RWPE1 (cell line): ENCODE results near the gene SFRP2.
A peak's percentile ranks its signal among the peaks of the same experiment; 100 is the strongest.

ENCODE experiments used
- CTCF ChIA-PET: fragments of 350-600 bp; sonication (Branson Sonifier 250); formaldehyde crosslinking; extraction: SDS; loops from one replicate; lab custom pipeline; 2021; lab: Yijun Ruan, JAX
- POLR2A ChIA-PET: fragments of 400-600 bp; formaldehyde crosslinking; extraction: SDS; loops from one replicate; lab custom pipeline; 2020; ENCODE audit warnings: antibody characterized with exemption; ENCODE audit not compliant: low non-redundant PET; lab: Yijun Ruan, JAX
- DNase-seq: peaks from one replicate; pipeline ENCODE4 v3.0.0; 2012; ENCODE audit warnings: low spot score
- H3K27ac ChIP-seq: fragments of 450-650 bp; 2 replicates; pipeline ENCODE4 v1.5.1; 2017
- TF ChIP-seq, protein P1 (sequence below): fragments of 450-650 bp; conservative IDR thresholded peaks from 2 replicates; pipeline ENCODE4 v1.5.1; 2017; ENCODE audit warnings: low read depth, mild to moderate bottlenecking

Gene SFRP2

DNA sequence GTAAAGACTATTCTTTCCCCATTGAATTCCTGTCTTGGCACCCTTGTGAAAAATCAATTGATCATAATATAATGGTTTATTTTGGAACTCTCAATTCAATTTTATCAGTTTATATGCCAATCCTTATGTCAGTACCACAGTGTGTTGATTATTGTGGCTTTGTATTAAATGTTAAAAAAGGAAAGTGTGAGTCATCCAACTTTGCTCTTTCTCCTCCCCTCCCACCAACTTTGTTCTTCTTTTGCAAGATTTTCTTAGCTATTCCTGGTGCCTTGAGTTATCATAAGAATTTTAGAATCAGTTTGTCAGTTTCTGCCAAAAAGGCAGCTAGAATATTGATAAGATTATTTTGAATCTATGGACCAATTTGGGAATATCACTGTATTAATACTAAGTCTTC, 17.8 kb downstream of the SFRP2 start:
- ChIA-PET POLR2A (interaction anchor here (0.6 kb wide), 1 partner anchor 418 kb away, joined by 11 read pairs; no protein-coding TSS in a partner anchor), CTCF (no interaction called here)
- DNase-seq, result no peak
- no peak overlapping the region for H3K27ac ChIP-seq
- TF ChIP-seq, protein P1, sequence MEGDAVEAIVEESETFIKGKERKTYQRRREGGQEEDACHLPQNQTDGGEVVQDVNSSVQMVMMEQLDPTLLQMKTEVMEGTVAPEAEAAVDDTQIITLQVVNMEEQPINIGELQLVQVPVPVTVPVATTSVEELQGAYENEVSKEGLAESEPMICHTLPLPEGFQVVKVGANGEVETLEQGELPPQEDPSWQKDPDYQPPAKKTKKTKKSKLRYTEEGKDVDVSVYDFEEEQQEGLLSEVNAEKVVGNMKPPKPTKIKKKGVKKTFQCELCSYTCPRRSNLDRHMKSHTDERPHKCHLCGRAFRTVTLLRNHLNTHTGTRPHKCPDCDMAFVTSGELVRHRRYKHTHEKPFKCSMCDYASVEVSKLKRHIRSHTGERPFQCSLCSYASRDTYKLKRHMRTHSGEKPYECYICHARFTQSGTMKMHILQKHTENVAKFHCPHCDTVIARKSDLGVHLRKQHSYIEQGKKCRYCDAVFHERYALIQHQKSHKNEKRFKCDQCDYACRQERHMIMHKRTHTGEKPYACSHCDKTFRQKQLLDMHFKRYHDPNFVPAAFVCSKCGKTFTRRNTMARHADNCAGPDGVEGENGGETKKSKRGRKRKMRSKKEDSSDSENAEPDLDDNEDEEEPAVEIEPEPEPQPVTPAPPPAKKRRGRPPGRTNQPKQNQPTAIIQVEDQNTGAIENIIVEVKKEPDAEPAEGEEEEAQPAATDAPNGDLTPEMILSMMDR, result no peak

DNA sequence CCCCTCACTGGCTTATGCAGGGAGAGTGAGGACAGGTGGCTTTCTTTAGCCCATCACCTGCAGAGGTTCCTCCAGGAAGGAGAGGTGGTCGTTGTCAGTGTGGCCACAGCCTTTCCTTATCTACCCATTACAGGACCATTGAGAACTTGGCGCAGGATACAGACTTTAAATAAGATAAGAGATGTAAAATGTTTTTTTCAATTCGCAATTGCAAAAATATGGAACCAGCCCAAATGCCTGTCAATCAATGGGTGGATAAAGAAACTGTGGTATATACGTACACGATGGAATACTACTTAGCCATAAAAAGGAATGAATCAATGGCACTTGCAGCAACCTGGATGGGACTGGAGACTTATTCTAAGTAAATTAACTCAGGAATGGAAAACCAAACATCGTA, 22.1 kb downstream of the SFRP2 start:
- ChIA-PET CTCF (no interaction called here), POLR2A (no interaction called here)
- TF ChIP-seq, protein P1, result no peak
- no peak overlapping the region for H3K27ac ChIP-seq
- DNase-seq, result no peak

DNA sequence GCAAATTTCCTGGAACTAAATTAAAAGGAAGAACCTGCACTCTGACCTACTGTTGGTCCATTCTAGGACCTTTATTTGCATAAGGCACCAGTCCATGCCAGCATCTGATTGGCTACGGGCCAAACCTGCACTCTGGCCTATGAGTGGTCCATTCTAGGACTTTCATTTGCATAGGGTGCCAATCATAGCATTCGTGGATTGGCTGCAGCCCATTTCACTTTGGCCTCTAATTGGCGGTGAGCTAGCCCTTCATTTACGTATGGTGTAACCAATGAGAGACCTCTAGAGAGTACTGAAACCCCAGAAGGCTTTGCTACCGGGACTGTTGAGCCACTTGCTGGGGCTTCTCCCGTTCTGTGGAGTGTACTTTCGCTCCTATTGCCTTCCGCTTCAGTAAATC, 23.0 kb downstream of the SFRP2 start:
- CTCF ChIA-PET, result no interaction called here
- H3K27ac ChIP-seq, result no peak overlapping the region
- POLR2A ChIA-PET, result no interaction called here
- DNase-seq, result no peak
- TF ChIP-seq, protein P1, result no peak

DNA sequence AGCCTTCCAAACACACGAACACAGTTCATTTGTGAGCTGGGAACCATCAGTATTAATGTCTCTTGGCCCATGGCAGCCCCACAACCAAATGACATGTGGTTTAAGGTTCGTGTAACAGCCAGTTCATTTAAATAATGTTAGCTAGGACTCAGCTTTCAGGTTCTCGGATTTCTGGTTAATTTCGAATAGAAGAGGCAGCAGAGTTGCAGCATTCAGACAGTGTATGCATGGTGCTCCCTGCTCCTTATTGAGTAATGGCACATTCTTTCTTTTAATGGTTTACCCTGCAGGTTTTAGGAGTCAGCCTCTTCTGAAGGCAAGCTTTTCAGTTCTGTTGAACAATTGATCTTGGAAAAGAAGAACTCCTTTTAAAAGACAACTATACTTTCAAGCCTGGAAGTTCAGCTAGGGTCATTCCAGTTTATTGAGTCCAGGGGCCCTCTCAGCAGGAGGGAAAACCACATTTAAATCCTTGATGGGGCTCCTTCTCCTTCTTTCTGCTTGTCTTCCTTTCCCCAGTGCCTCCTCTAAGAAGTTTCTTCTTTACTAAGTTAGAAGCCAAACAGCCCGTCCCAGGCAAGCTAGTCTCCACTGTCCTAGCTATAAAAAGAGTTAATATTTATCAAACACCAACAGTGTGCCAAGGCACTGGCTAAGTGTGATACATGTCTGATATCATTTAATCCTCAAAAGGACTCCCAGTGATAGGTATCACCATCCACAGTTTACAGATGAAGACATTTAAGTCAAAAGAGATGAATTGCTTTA, 24.1 kb downstream of the SFRP2 start:
- TF ChIP-seq, protein P1, result no peak
- POLR2A ChIA-PET, result no interaction called here
- DNase-seq, result no peak
- H3K27ac ChIP-seq, result no peak overlapping the region
- CTCF ChIA-PET, result interaction anchor here (2.2 kb wide), 1 partner anchor 15 kb away, joined by 6 read pairs; no protein-coding TSS in a partner anchor

DNA sequence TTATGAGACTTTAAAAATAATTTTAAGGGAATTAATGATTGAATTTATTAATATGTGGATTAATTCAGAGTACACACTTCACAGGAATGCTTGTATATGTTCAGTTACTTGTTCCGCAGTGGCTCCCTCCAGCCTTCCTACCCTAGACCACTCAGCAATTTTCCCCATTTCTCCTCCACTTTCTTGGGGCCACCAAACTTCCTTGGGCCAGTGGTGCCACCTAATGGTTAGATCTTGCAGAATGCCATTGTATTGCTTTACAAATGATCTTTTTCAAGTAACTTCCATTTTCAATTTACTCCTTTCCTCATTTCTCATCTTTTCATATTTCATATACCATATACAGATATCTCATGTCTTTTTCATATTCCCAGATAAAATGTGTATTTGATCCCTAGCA, 25.5 kb downstream of the SFRP2 start:
- CTCF ChIA-PET, result interaction anchor here (0.7 to 2.2 kb wide), 2 partner anchors 13 to 562 kb away, joined by 3 to 6 read pairs; no protein-coding TSS in a partner anchor
- H3K27ac ChIP-seq, result no peak overlapping the region
- TF ChIP-seq, protein P1, result peak; percentile 32; the same call in 1 of the 2 replicates
- POLR2A ChIA-PET, result no interaction called here
- DNase-seq, result peak; percentile 14

DNA sequence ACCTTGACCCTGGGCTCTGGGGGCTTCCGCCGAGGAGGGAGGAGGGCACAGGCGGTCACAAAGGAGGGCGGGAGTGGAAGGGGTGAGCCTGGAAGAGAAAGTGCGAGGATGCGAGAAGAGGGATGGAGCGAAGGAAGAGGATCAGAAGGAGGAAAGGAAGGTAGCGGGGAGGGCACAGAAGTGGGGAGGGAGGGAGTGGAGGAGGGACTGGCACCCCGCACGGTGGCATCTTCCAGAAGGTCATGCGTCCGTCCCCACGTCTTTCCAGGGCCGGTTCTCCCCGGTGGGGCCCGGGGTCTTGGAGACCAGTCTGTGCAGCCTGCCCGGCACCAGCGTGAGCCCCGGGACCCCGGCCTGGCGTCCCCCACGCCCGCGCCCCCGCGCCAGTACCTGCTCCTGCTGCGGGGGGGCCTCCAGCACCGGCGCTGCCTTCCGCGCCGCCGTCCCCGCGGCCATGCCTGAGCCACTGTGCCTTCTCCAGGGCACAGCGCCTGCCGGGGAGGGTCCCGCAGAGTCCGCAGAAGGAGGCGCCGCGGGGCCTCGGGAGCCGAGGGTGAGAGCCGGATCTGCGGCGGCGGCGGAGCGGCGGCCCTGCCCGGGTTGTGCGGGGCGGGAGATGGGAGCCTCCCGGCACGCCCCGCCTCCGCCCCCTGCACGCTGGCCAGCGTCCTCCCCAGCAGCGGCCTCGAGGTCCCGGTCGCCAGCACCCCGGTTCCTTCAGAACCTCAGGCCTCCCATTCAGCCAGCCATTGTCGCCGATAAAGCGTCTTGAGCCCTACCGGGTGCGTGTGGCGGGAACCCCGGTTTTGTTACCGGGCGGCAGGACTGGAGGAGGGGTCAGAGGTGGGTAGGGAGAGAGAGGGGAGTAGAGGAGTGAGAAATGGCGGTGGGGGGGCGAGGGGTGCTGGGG, 29.2 kb downstream of the SFRP2 start, which contains the start of gene RNF175:
RNF175 (minus strand) TSS at position 618 of the 910 bp plus-strand sequence; CDS start at position 456, 162 bp downstream.
- no peak for DNase-seq
- CTCF ChIA-PET, result no interaction called here
- TF ChIP-seq, protein P1, result no peak
- POLR2A ChIA-PET, result no interaction called here
- no peak within 1 kb of the TSS for H3K27ac ChIP-seq
